Fibroblast of lung (primary cell): ENCODE measurements around the gene CAST.

Experiments
- CTCF ChIP-seq, 2 donors: IDR thresholded peaks in 1 of 2; conservative IDR thresholded peaks in 1 of 2; 1 replicate in 1 of 2; 2 replicates in 1 of 2; pipeline ENCODE4 v1.5.1; 2011 to 2012; ENCODE audit warnings: low read length in 2 of 2, control low read depth in 1 of 2, inconsistent platforms in 1 of 2, low read depth in 1 of 2, mild to moderate bottlenecking in 1 of 2
- EZH2 ChIP-seq: IDR thresholded peaks from 2 replicates; pipeline ENCODE4 v1.5.1; 2012; ENCODE audit warnings: low read length, control low read depth, mild to moderate bottlenecking; ENCODE audit errors: missing control alignments

GRCh38 chr5:96699186-96699820 lies 37.1 kb downstream of the CAST start:
- no peak for TF ChIP-seq EZH2
- no peak for TF ChIP-seq CTCF (conservative IDR thresholded peaks at IDR 0.05 in 1 of 2, IDR thresholded peaks at IDR 0.05 in 1 of 2; ENCODE audit: low read depth in 1 of 2, low read length in 2 of 2)
